GM12878 (cell line): ENCODE data around the gene PCDHGB2. TPM values are rescaled to one million over a fixed set of nuclear protein-coding genes. Genes with fewer than 3 reads are reported as not detected.

ENCODE experiments used
- BCL11A ChIP-seq: IDR thresholded peaks from 2 replicates; pipeline ENCODE4 v1.6.1; 2011; ENCODE audit warnings: low read depth, low read length
- CBX5 ChIP-seq: sonication (generic); IDR thresholded peaks from 2 replicates; pipeline ENCODE4 v1.6.1; 2016; ENCODE audit warnings: low read depth, moderate library complexity, mild to moderate bottlenecking, inconsistent platforms
- DPF2 ChIP-seq: fragments of 450-650 bp; IDR thresholded peaks from 2 replicates; pipeline ENCODE4 v1.6.1; 2017; ENCODE audit warnings: mild to moderate bottlenecking
- EED ChIP-seq: sonication (generic); IDR thresholded peaks from 2 replicates; pipeline ENCODE4 v1.6.1; 2016; ENCODE audit warnings: antibody characterized with exemption, low read depth
- IKZF1 ChIP-seq: fragments of 450-650 bp; conservative IDR thresholded peaks from 2 replicates; pipeline ENCODE4 v1.6.1; 2017; ENCODE audit warnings: antibody characterized with exemption, mild to moderate bottlenecking
- MEF2A ChIP-seq: IDR thresholded peaks from 2 replicates; pipeline ENCODE4 v1.6.1; 2011; ENCODE audit warnings: low read depth, mild to moderate bottlenecking, low read length, moderate library complexity; ENCODE audit not compliant: insufficient read depth
- NFIC ChIP-seq: IDR thresholded peaks from 2 replicates; pipeline ENCODE4 v1.6.1; 2012; ENCODE audit warnings: low read depth, mild to moderate bottlenecking, inconsistent platforms, low read length, moderate library complexity
- NFYA ChIP-seq: IDR thresholded peaks from 2 replicates; pipeline ENCODE4 v1.6.1; 2011; ENCODE audit warnings: low read depth, mild to moderate bottlenecking, low read length, improper control_type of control experiment, borderline replicate concordance
- NR2C1 ChIP-seq: fragments of 450-650 bp; IDR thresholded peaks from 2 replicates; pipeline ENCODE4 v1.6.1; 2017; ENCODE audit warnings: antibody characterized with exemption, mild to moderate bottlenecking, moderate library complexity
- NR2F1 ChIP-seq: fragments of 450-650 bp; conservative IDR thresholded peaks from 2 replicates; pipeline ENCODE4 v1.6.1; 2017; ENCODE audit warnings: mild to moderate bottlenecking
- NRF1 ChIP-seq: conservative IDR thresholded peaks from 2 replicates; pipeline ENCODE4 v1.6.1; 2011; ENCODE audit warnings: mild to moderate bottlenecking, low read depth, low read length, improper control_type of control experiment
- PAX5 ChIP-seq: IDR thresholded peaks from 2 replicates; pipeline ENCODE4 v1.6.1; 2011; ENCODE audit warnings: low read depth, low read length, borderline replicate concordance
- RAD21 ChIP-seq: IDR thresholded peaks from 2 replicates; pipeline ENCODE4 v1.6.1; 2011; ENCODE audit warnings: mild to moderate bottlenecking, low read depth, low read length, moderate library complexity; ENCODE audit not compliant: insufficient read depth
- SMC3 ChIP-seq: IDR thresholded peaks from 2 replicates; pipeline ENCODE4 v1.6.1; 2011; ENCODE audit warnings: low read length, improper control_type of control experiment, borderline replicate concordance
- STAT3 ChIP-seq: IDR thresholded peaks from 2 replicates; pipeline ENCODE4 v1.6.1; 2011; ENCODE audit warnings: low read depth, low read length, improper control_type of control experiment
- polyA plus RNA-seq, 11 experiments: library from polyadenylated mRNA; depleted of rRNA in 4 of 11; unstranded in 6 of 11; stranded (reverse) in 5 of 11; fragments of >200 nt; fragmentation: Nextera tagmentation in 4 of 11; fragmentation: Illumina TruSeq in 1 of 11; extraction: Ambion mirVana in 4 of 11; extraction: Trizol in 1 of 11; gene quantifications; 1 replicate in 1 of 11; 2 replicates in 10 of 11; pipeline versions ENCODE4 v1.2.1 to v1.2.3, GENCODE V29; 2011 to 2016; ENCODE audit warnings: inconsistent platforms in 2 of 11, missing spikeins in 2 of 11, low read depth in 1 of 11
- total RNA-seq, 4 experiments: library from RNA; depleted of rRNA in 3 of 4; stranded (reverse); fragments of >200 nt in 3 of 4; fragmentation: Illumina TruSeq in 1 of 4; extraction: Trizol in 1 of 4; gene quantifications; 2 replicates each; pipeline versions ENCODE4 v1.2.1 to v1.2.3, GENCODE V29; 2013 to 2021
- TF ChIP-seq, protein P1 (sequence below): fragments of 450-650 bp; IDR thresholded peaks from 2 replicates; pipeline ENCODE4 v1.6.1; 2017; ENCODE audit warnings: mild to moderate bottlenecking, moderate library complexity
- TF ChIP-seq, protein P2 (sequence below): IDR thresholded peaks from 2 replicates; pipeline ENCODE4 v1.6.1; 2011; ENCODE audit warnings: low read depth, low read length, improper control_type of control experiment, borderline replicate concordance
- TF ChIP-seq, protein P3 (sequence below): fragments of 150-350 bp; IDR thresholded peaks from 2 replicates; pipeline ENCODE4 v1.6.1; 2016; ENCODE audit warnings: low read depth, low read length

PCDHGB2 gene
- total and polyA plus RNA-seq, 10 of the 15 experiments (the other 5 are each of a cell fraction or from before 2014, with no cell fraction given), result 0.06 to 0.38 (median 0.19) TPM; not detected in 2

DNA sequence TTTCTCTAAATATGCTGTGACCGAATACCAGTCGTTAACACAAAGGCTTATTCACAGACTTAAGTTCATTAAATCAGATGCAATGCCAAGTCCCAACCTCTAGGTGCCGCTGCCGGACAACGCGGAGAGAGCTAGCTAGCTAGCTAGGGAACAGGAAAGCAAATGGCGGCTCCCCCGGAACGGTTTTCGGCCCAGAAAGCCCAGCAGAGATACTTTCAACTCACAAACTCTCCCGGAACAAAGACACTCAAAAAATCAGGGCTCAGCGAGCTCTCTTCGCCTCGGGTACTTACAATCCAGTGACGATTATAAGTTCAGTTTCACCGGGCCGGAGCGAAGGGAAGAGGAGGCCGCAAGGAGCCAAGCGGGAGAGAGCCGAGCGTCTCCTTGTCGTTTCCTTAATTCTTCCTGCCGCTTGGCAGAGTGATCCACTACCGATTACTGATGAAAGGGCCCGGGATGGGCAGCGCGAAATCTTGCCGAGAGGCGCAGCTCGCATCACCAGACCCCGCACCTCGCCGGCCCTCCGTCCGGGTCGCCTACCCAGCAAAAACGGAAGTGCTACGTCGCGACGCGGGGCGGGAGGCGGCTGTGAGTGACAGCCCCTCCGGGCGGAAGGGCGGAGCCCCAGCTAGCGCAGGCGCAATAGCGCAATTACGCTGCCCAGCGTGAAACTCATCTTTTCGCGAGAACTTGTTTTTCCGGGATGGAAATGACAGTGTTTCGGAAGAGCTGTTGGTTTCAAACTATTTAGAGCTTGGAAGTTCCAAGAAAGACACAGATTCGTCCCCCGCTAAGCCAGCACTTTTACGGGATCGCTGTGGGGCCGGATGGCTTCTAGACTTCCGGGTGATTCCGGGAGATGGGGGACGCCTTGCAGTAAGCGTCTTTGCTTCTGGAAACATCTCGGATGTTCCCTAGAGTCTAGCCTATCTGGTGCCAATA, 39.3 kb upstream of the PCDHGB2 start, which contains the start of gene TAF7 (continued):
- TF ChIP-seq, protein P1, sequence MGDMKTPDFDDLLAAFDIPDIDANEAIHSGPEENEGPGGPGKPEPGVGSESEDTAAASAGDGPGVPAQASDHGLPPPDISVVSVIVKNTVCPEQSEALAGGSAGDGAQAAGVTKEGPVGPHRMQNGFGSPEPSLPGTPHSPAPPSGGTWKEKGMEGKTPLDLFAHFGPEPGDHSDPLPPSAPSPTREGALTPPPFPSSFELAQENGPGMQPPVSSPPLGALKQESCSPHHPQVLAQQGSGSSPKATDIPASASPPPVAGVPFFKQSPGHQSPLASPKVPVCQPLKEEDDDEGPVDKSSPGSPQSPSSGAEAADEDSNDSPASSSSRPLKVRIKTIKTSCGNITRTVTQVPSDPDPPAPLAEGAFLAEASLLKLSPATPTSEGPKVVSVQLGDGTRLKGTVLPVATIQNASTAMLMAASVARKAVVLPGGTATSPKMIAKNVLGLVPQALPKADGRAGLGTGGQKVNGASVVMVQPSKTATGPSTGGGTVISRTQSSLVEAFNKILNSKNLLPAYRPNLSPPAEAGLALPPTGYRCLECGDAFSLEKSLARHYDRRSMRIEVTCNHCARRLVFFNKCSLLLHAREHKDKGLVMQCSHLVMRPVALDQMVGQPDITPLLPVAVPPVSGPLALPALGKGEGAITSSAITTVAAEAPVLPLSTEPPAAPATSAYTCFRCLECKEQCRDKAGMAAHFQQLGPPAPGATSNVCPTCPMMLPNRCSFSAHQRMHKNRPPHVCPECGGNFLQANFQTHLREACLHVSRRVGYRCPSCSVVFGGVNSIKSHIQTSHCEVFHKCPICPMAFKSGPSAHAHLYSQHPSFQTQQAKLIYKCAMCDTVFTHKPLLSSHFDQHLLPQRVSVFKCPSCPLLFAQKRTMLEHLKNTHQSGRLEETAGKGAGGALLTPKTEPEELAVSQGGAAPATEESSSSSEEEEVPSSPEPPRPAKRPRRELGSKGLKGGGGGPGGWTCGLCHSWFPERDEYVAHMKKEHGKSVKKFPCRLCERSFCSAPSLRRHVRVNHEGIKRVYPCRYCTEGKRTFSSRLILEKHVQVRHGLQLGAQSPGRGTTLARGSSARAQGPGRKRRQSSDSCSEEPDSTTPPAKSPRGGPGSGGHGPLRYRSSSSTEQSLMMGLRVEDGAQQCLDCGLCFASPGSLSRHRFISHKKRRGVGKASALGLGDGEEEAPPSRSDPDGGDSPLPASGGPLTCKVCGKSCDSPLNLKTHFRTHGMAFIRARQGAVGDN, result peak; percentile 69
- TF ChIP-seq MEF2A, result 0 out of 2 replicates have a peak, but pooled peaks have one; percentile 6
- no peak for TF ChIP-seq NFYA
- peak; percentile 44; the same call in 1 of the 2 replicates for TF ChIP-seq EED
- TF ChIP-seq CBX5, result peak; percentile 97
- no peak for TF ChIP-seq BCL11A
- TF ChIP-seq RAD21, result peak; percentile 70
- no peak for TF ChIP-seq NR2C1
- no peak; the same call in 1 of the 2 replicates for TF ChIP-seq NFIC
- TF ChIP-seq, protein P2, sequence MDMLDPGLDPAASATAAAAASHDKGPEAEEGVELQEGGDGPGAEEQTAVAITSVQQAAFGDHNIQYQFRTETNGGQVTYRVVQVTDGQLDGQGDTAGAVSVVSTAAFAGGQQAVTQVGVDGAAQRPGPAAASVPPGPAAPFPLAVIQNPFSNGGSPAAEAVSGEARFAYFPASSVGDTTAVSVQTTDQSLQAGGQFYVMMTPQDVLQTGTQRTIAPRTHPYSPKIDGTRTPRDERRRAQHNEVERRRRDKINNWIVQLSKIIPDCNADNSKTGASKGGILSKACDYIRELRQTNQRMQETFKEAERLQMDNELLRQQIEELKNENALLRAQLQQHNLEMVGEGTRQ, result no peak
- TF ChIP-seq IKZF1, result peak; percentile 58
- TF ChIP-seq, protein P3, sequence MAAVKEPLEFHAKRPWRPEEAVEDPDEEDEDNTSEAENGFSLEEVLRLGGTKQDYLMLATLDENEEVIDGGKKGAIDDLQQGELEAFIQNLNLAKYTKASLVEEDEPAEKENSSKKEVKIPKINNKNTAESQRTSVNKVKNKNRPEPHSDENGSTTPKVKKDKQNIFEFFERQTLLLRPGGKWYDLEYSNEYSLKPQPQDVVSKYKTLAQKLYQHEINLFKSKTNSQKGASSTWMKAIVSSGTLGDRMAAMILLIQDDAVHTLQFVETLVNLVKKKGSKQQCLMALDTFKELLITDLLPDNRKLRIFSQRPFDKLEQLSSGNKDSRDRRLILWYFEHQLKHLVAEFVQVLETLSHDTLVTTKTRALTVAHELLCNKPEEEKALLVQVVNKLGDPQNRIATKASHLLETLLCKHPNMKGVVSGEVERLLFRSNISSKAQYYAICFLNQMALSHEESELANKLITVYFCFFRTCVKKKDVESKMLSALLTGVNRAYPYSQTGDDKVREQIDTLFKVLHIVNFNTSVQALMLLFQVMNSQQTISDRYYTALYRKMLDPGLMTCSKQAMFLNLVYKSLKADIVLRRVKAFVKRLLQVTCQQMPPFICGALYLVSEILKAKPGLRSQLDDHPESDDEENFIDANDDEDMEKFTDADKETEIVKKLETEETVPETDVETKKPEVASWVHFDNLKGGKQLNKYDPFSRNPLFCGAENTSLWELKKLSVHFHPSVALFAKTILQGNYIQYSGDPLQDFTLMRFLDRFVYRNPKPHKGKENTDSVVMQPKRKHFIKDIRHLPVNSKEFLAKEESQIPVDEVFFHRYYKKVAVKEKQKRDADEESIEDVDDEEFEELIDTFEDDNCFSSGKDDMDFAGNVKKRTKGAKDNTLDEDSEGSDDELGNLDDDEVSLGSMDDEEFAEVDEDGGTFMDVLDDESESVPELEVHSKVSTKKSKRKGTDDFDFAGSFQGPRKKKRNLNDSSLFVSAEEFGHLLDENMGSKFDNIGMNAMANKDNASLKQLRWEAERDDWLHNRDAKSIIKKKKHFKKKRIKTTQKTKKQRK, result no peak
- peak; percentile 20; the same call in 1 of the 2 replicates for TF ChIP-seq SMC3
- 0 out of 2 replicates have a peak, but pooled peaks have one; percentile 28 for TF ChIP-seq NR2F1
- TF ChIP-seq DPF2, result peak; percentile 96
- no peak; the same call in 1 of the 2 replicates for TF ChIP-seq PAX5
- peak; percentile 79 for TF ChIP-seq NRF1
- no peak for TF ChIP-seq STAT3
